Esophagus squamous epithelium (tissue), 4 donors: Measurements from ENCODE around the gene SLC9A9.

Experiments used
- POLR2A ChIP-seq, 4 donors: fragments of 450-650 bp; IDR thresholded peaks; one replicate each; pipeline ENCODE4 v1.6.1; 2017; ENCODE audit warnings: antibody characterized with exemption in 4 of 4, mild to moderate bottlenecking in 4 of 4, moderate library complexity in 3 of 4
- TF ChIP-seq, protein P1 (sequence below), 6 experiments: fragments of 450-650 bp in 4 of 6; fragments of 200-600 bp in 2 of 6; sonication (generic) in 2 of 6; IDR thresholded peaks; one replicate each; pipeline ENCODE4 v1.5.1; 2016 to 2019; ENCODE audit warnings: antibody characterized with exemption in 6 of 6, mild to moderate bottlenecking in 4 of 6, moderate library complexity in 4 of 6

DNA sequence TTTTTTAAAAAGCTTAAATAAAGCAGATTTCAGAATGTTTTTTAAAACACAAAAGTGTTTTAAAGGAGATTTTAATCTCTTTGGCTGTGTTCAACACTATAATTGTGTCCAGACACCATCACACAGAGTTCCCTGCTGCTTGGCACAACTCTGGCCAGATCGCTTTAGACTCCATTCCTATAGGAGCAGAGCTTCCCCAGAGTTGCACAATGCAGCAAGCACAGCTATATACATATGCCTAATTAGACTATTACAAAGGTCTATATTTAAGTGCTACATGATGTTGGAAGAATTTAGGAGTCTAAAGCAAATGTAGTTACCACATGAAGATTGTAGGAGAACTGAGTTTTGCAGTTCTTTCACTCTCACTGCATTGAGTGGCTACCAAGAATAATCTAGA, 11.2 kb downstream of the SLC9A9 start:
- TF ChIP-seq, protein P1, sequence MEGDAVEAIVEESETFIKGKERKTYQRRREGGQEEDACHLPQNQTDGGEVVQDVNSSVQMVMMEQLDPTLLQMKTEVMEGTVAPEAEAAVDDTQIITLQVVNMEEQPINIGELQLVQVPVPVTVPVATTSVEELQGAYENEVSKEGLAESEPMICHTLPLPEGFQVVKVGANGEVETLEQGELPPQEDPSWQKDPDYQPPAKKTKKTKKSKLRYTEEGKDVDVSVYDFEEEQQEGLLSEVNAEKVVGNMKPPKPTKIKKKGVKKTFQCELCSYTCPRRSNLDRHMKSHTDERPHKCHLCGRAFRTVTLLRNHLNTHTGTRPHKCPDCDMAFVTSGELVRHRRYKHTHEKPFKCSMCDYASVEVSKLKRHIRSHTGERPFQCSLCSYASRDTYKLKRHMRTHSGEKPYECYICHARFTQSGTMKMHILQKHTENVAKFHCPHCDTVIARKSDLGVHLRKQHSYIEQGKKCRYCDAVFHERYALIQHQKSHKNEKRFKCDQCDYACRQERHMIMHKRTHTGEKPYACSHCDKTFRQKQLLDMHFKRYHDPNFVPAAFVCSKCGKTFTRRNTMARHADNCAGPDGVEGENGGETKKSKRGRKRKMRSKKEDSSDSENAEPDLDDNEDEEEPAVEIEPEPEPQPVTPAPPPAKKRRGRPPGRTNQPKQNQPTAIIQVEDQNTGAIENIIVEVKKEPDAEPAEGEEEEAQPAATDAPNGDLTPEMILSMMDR (IDR thresholded peaks at IDR 0.05): no peak
- TF ChIP-seq POLR2A (IDR thresholded peaks at IDR 0.05): no peak
